OCI-LY1 (cell line): ENCODE results near the gene TRIM54.

Experiments
- EZH2 ChIP-seq: fragments of 200-600 bp; sonication (generic), shearing (Covaris generic); IDR thresholded peaks from 2 replicates; pipeline ENCODE4 v1.8.0; 2017; ENCODE audit warnings: borderline replicate concordance, mixed run types, mild to moderate bottlenecking, antibody characterized with exemption, low read length, moderate library complexity, mixed read lengths
- TF ChIP-seq, protein P1 (sequence below): fragments of 200-600 bp; sonication (generic), shearing (Covaris generic); IDR thresholded peaks from 2 replicates; pipeline ENCODE4 v1.5.1; 2017; ENCODE audit warnings: mild to moderate bottlenecking, antibody characterized with exemption, low read length, moderate library complexity, mixed read lengths

DNA sequence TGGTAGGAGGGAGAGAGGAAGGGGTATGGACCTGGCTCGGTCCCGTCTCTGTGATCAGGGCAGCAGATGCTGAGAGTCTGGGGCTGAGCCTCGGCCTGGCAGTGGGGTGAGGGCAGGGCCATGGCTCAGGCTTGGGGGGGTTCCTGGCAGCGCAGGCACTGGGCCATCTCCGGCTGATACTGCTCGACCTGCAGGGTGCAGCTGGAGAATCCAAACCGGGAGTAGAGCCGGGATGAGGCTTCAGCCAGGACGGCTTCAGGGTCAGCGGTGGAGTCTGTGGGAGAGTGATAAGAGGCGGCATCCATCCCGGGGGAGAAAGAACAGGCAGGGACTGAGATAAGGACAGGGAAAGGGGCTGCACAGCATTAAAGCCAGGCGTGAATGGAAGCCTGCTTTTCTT, 27.0 kb upstream of the TRIM54 start:
- TF ChIP-seq, protein P1, sequence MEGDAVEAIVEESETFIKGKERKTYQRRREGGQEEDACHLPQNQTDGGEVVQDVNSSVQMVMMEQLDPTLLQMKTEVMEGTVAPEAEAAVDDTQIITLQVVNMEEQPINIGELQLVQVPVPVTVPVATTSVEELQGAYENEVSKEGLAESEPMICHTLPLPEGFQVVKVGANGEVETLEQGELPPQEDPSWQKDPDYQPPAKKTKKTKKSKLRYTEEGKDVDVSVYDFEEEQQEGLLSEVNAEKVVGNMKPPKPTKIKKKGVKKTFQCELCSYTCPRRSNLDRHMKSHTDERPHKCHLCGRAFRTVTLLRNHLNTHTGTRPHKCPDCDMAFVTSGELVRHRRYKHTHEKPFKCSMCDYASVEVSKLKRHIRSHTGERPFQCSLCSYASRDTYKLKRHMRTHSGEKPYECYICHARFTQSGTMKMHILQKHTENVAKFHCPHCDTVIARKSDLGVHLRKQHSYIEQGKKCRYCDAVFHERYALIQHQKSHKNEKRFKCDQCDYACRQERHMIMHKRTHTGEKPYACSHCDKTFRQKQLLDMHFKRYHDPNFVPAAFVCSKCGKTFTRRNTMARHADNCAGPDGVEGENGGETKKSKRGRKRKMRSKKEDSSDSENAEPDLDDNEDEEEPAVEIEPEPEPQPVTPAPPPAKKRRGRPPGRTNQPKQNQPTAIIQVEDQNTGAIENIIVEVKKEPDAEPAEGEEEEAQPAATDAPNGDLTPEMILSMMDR: no peak
- no peak for TF ChIP-seq EZH2
